GM19324 (cell line): ENCODE measurements around the gene GAREM2.
"Not testable (repeated sequence)": the region's sequence is repeated elsewhere in the genome, so short reads cannot be mapped to it uniquely, and the experiment has no call there.

Source experiments
- ATAC-seq: cut with Tn5 transposase; IDR thresholded peaks from one replicate; pipeline ENCODE4 v1.9.1; 2021; ENCODE audit warnings: mild to moderate bottlenecking, moderate library complexity; ENCODE audit not compliant: unreplicated experiment, low FRiP score

The GAREM2 gene

DNA sequence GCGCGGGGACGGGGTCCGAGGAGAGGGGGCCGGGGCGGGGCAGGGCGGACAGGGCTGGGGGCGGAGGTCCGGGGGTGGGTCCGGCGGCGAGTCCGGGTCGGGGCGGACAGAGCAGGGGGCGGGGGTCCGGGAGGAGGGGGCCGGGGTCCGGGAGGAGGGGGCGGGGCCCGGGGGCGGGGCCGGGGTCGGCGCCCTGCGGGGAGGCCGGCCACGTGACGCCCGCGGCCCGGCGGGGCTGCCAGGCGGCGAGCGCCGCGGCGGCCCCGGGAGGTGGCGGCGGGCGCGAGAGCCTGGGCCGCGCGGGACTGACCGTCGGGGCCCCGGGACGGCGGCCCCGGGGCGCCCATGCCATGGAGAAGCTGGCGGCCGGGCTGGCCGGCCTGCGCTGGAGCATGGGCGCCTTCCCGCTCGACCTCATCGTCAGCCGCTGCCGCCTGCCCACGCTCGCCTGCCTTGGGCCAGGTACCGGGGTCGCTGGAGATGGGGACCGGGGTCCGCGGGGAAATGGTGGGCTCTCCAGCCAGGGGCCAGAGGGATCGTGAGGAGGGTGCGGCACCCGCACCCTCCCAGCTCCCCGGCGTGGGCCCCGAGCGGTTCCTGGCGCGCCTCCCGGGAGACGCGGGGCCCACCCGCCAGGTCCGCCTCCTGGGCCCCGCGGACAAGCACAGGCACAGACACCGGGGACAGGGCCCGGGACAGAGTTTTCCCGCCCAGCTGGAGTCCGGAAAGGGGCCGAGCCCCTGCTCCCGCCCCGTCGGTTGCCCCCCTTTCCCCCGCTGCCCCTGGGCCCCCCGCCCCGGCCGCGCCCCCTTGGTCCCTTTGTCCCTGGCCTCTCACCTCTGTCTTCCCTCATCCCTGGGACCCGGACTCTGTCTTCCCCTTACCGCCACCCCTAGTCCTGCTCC is at the start of gene GAREM2:
Gene GAREM2 (plus strand): TSS at position 218 of the 905 bp plus-strand sequence. CDS start 133 bp downstream, at position 351.
- no peak for ATAC-seq

DNA sequence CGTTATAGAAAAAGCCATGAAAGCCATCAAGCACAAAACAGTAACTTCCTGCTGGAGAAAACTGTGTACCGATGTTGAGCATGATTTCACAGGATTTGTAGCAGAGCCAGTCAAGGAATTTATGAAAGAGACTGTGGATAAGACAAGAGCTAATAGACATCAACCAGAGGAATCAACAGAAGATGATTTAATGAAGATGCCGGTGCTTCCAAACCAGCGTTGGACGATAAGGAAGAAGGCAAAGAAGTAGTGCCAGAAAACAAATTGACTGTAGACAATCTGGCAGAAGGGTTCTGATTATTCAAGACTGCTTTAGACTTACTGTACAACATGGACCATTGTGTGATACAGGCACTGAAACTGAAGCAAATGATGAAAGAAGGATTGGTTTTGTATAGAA is 49.5 kb upstream of the GAREM2 start:
- ATAC-seq, result no peak

- no peak for ATAC-seq
Observed at GRCh38 chr2:26126074-26126473, 46.8 kb upstream of the GAREM2 start.

DNA sequence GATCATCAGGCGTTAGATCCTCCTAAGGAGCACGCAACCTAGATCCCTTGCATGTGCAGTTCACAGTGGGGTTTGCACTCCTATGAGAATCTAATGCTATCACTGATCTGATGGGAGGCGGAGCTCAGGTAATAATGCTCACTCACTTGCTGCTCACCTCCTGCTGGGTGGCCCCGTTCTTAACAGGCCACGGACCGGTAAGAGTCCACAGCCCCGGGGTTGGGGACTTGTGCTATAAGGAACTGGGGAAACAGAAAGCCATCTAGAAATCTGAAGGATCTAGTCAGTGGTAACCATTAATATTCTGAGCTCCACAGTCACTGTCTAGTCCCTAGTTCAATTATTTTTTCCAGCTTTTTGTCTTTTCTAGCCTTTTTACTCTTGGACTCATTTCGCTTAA is 44.7 kb upstream of the GAREM2 start:
- no peak for ATAC-seq

- ATAC-seq, result no peak
Observed at GRCh38 chr2:26130763-26131162, 42.1 kb upstream of the GAREM2 start.

DNA sequence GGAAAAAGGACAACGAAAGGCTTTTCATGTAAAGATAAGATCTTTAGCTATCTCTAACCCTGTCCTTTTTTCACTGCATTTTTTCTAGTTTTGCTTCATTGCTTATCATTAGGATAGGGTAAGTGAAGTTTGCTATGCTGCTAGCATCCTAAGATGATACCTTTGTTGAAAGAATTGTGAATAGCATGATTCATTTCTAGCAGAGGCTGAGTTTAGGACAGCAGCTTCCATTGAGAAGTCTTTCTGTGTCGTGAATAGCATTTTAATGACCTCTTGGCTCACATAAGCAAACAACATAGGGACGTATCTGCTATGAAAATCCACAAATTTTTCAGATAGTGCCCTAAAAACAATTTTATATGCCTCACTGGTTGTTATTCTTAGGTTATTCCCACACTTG is 36.4 kb upstream of the GAREM2 start:
- ATAC-seq, result no peak

DNA sequence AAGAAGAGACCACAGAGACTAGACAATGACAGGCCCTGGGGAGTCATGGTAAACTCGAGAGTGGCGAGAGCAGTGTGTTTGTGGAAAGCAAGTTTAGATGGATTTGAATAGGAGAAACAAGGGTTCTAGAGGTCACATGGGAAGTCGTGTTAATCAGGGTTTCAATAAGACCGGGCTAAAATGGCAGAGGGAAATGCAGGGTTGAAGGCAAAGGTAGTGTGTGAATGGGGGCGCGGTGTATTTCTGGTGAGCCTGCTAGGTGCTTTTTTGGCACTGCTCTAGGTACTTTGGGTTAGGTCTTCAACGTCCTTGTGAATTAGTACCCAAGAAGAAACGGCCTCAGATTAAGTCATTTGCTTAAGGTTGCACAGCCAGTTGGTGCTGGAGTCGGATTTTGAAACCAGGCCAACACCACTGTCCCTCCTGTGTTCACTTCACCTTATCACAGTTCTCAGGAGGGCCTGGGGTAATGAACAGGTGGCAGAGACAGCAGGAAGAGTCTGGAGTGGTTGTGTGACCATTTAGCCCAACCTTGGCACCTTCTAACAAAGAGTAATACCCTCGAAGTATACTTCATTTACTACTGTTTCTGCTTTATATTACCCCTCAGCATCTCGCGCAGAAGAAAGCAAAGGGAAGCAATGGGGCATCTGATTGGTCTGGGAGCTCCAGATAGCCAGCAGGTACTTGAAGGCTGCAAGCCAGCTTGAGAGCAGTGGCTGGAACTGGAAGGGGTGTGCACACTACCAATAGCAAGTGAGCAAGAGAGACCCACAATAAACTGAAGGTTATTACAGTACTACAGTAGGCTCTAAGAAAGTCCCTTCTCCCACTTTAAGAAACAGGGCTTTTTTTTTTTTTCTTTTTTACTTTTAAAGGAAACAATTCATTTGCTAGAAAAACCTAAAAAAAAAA is 33.4 kb upstream of the GAREM2 start:
- no peak for ATAC-seq

- ATAC-seq, result no peak
Observed at GRCh38 chr2:26141145-26141769, 31.6 kb upstream of the GAREM2 start.

GRCh38 chr2:26144031-26144430 is 28.9 kb upstream of the GAREM2 start:
- ATAC-seq, result no peak

GRCh38 chr2:26144953-26145680 is 27.8 kb upstream of the GAREM2 start:
- no peak for ATAC-seq

- ATAC-seq, result no peak
Observed at GRCh38 chr2:26148501-26148900, 24.4 kb upstream of the GAREM2 start.

DNA sequence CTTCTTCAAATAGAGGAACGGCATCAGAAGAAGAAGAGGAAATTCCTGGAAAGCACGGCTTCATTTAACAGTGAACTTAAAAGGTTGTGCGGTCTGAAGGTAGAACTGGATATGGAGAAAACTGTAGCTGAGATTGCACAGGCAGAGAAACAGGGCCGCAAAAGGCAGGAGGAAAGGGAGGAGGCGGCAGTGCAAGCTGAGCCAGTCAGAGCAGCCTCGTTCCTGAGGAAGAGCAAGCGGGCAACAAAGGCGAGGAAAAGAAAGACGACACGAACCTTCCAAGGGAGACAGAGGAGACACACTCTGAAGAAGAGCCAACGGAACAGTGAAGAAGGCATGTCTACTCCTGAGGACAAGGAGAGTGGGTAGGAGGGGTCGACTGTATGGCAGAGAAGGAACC is 22.6 kb upstream of the GAREM2 start:
- no peak for ATAC-seq

- ATAC-seq, result no peak
Observed at GRCh38 chr2:26157580-26157979, 15.3 kb upstream of the GAREM2 start.

DNA sequence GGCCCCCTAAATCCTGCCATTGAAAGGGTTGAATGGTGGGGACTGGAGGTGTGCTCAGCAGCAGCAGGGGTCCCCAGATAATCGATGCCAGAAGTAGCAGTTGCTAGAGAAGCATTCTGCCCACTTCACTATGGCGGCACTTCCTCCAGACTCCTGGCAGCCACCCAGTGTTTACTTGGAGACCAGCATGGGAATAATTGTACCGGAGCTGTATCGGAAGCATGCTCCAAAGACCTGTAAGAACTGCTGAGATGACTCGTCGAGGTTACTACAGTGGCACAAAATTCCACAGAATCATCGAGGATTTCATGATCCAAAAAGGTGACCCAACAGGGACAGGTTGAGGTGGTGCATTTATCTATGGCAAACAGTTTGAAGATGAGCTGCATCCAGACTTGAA is 11.0 kb upstream of the GAREM2 start:
- no peak for ATAC-seq

GRCh38 chr2:26162963-26163362 is 9.9 kb upstream of the GAREM2 start:
- no peak for ATAC-seq

DNA sequence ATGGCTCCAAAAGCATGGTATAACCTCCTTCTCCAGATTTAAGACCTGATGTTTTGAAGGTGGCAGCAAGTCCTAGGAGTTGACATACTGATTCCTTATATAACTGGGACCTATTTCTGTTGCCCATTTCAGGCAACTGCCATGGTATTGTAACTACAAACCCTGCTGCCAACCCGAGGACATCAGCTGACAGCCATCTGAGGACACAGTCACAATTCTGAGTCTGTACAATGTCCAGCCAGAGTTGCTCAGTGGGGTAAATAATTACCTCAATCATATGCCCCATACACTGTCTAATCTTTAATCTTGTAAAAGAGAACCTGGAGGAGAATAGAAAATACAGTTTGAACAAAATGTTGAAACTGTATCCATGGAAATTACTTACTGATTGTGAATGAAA is 8.7 kb upstream of the GAREM2 start:
- ATAC-seq, result no peak

GRCh38 chr2:26164641-26165211 is 8.2 kb upstream of the GAREM2 start:
- ATAC-seq, result no peak

DNA sequence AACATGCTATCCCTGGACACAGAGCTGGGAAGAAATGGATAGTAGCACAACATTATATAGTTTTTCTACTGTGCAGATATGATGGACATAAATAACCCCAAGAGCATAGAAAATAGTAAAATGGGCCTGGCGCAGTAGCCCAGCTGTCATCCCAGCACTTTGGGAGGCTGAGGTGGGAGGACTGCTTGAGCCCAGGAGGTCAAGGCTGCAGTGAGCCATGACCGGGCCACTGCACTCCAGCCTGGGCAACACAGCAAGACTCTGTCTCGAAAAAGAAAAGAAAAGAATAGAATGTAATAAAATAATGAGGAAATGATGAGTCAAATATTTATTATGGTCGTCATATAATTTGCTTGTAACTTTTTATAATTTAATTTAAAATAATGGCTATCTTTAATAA is 7.5 kb upstream of the GAREM2 start:
- no peak for ATAC-seq

DNA sequence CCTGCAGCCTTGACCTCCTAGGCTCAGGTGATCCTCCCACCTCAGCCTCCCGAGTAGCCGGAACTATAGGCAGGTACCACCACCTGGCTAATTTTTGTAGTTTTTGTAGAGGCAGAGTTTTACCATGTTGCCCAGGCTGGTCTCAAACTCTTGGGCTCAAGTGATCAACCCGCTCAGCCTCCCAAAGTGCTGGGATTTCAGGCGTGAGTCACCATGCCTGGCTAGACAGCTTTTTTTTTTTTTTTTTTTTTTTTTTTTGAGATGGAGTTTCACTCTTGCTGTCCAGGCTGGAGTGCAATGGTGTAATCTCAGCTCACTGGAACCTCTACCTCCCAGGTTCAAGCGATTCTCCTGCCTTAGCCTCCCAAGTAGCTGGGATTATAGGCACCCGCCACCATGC is 6.3 kb upstream of the GAREM2 start:
- not testable (repeated sequence) for ATAC-seq

DNA sequence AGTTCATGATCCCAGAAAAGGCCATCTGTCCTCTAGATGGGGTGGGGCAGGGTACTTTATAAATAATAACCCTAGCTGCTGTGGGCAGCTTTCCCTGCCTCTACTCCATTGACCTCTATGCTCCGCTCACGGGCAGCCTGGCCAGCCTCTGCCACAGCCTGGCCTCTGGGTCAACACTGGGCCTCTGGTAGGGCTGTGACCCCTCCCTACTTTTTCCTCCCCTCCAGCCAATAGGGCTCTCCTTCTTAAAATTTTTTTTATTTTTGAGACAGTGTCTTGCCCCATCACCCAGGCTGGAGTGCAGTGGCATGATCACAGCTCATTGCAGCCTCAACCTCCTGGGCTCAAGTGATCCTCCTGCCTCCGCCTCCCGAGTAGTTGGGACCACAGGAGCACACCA is 4.1 kb upstream of the GAREM2 start:
- no peak for ATAC-seq
